Measurements from ENCODE around the gene AOPEP. TPM values are rescaled to one million over a fixed set of nuclear protein-coding genes. Genes with fewer than 3 reads are reported as not detected.

AOPEP gene
- total and polyA plus RNA-seq, 10 donors, result 14.8 to 86.1 (median 51.3) TPM

DNA sequence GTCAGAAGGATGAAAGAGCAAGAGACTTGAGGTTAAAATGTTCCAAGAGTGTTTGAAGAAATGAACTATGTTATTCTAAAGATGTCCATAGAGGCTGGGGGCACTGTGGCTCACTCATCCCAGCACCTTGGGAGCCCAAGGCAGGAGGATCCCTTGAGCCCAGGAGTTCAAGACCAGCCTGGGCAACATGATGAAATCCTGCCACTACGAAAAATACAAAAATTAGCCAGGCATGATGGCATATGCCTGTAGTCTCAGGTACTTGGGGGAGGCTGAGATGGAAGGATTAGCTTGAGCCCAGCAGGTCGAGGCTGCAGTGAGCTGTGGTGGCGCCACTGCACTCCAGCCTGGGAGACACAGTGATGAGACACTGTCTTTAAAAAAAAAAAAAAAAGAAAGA is 2.7 kb downstream of the AOPEP start:
- intact Hi-C loops (cut with DNase I; ENCODE audit: low total_unique reads), result no loop called here
- WGBS, 5 donors, result 85 to 96% (median 94%) methylated on average over 3 of the region's 3 CpGs
- no peak overlapping the region for H3K4me3 ChIP-seq

DNA sequence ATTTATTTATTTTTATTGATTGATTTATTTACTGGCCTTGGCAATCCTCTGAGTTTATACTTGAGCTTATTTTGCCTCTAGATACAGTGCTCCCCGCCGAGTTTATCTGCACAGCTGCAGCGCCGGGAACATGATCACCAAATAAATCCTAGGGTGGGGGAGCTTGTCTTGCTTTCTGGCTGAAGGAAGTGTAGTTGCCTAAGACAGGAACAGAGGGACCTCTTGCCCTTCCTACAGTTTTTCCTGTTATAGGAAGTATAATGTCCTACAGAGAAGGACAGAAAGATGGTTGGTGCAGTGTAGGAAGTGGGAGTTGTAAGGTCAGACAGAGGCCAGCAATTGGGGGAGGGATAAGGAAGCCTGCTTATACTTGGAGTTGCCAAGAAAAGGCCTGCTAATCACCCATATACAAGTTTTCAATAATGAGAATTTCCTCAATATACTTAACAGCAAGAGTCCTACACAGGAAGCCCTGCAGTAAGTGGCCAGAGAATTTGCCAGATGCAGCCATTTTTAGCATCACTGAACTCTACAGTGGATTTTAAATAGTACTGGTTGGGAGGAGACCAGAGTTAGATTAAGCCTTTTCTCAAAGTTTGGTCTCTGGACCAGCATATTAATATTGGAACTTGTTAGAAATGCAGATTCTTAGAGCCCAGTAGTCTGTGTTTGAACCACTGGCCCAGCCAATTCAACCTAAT is 7.7 kb downstream of the AOPEP start:
- H3K9me3 ChIP-seq, result no peaks in the 10 kb centered on the region
- H3K27ac ChIP-seq, result peak overlapping the region in 2 of 8 donors; percentile 0 to 16
- H3K36me3 ChIP-seq, result peaks cover 0 to 3% (median 0%) of the 10 kb centered on the region in 6 donors
- WGBS, 5 donors, result 37 to 52% (median 48%) methylated on average over 4 of the region's 4 CpGs
- no peak for DNase-seq
- intact Hi-C loops (cut with DNase I; ENCODE audit: low total_unique reads), result no loop called here
- H3K4me3 ChIP-seq, result no peak overlapping the region
- TF ChIP-seq POLR2AphosphoS5 (IDR thresholded peaks at IDR 0.05) (no peak), POLR2A (IDR thresholded peaks at IDR 0.05) (no peak)
- TF ChIP-seq, protein P1, sequence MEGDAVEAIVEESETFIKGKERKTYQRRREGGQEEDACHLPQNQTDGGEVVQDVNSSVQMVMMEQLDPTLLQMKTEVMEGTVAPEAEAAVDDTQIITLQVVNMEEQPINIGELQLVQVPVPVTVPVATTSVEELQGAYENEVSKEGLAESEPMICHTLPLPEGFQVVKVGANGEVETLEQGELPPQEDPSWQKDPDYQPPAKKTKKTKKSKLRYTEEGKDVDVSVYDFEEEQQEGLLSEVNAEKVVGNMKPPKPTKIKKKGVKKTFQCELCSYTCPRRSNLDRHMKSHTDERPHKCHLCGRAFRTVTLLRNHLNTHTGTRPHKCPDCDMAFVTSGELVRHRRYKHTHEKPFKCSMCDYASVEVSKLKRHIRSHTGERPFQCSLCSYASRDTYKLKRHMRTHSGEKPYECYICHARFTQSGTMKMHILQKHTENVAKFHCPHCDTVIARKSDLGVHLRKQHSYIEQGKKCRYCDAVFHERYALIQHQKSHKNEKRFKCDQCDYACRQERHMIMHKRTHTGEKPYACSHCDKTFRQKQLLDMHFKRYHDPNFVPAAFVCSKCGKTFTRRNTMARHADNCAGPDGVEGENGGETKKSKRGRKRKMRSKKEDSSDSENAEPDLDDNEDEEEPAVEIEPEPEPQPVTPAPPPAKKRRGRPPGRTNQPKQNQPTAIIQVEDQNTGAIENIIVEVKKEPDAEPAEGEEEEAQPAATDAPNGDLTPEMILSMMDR (IDR thresholded peaks at IDR 0.05 in 8 of 11, conservative IDR thresholded peaks at IDR 0.05 in 3 of 11), result no peak
- peaks cover 0 to 16% (median 11%) of the 10 kb centered on the region in 6 donors for H3K4me1 ChIP-seq
- H3K27me3 ChIP-seq (replicated peaks in 1 of 7), result no peaks in the 10 kb centered on the region

More for the DNA sequence above, 2.7 kb downstream of the AOPEP start:
- TF ChIP-seq POLR2A (IDR thresholded peaks at IDR 0.05), result no peak
- no peak for TF ChIP-seq POLR2AphosphoS5 (IDR thresholded peaks at IDR 0.05)
- TF ChIP-seq, protein P1 (IDR thresholded peaks at IDR 0.05 in 8 of 11, conservative IDR thresholded peaks at IDR 0.05 in 3 of 11), result no peak
- no peak for DNase-seq
- H3K9me3 ChIP-seq, result no peaks in the 10 kb centered on the region
- H3K4me1 ChIP-seq, result peaks cover 0 to 37% (median 23%) of the 10 kb centered on the region in 6 donors
- peaks cover 0 to 3% (median 0%) of the 10 kb centered on the region in 6 donors for H3K36me3 ChIP-seq
- no peaks in the 10 kb centered on the region for H3K27me3 ChIP-seq (replicated peaks in 1 of 7)
- H3K27ac ChIP-seq, result no peak overlapping the region

DNA sequence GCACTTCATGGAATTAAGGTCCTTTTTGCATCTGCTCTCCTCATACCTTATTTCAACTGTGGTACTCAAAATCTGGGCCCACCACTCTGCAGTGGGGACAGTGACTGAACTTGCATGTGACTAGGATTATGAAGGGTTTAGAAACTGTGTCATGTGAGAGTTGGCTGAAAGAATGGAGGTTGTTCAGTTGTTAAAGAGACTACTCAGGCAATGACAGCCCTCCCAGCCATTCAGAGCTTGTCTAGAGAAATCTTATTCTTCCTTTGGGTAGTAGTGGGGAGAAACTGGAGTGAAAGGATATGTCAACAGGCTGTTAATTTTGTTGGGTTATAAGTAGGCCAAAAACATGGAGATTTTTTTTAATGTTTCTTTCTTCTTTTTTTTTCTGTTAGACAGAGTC is 10.3 kb downstream of the AOPEP start:
- intact Hi-C loops (cut with DNase I; ENCODE audit: low total_unique reads), result no loop called here
- H3K36me3 ChIP-seq, result peaks cover 0 to 3% (median 0%) of the 10 kb centered on the region in 6 donors
- H3K9me3 ChIP-seq, result no peaks in the 10 kb centered on the region
- no peak overlapping the region for H3K27ac ChIP-seq
- peaks cover 0 to 16% (median 11%) of the 10 kb centered on the region in 6 donors for H3K4me1 ChIP-seq
- no peak for DNase-seq
- no peaks in the 10 kb centered on the region for H3K27me3 ChIP-seq (replicated peaks in 1 of 7)
- H3K4me3 ChIP-seq, result no peak overlapping the region
- no peak for TF ChIP-seq POLR2AphosphoS5 (IDR thresholded peaks at IDR 0.05)

DNA sequence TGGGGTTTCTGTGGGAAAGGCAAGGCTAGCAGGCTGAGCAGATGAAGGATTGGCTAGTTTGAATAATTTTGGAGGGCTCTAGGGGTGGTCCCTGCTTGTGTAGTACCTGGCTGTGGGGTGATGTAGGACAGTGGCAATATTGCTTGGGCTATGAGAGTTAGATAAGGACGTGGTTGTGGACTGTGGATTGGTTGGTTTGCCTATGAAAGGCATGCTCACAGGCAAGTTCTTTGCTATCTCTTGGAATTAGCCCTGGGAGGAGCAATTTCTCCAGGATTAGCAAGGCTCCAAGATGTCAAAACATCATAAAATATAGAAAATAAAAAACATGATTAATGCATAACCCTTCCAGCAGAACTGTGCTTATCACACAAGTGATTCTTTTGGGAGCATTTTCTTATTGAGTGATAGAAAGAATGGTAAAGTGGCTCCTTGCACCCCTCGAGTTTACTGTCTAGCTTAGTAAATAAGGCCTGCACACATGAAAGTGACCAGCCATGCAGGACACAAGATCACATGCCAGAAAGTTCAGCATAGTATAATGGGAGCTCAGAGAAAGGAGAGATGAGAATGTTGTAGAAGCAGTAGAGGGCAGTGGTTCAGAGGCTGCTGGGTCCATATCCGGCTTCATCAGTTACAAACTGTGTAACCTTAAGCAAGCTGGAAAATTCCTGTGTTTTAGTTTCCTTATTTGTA is 13.8 kb downstream of the AOPEP start:
- TF ChIP-seq, protein P1 (IDR thresholded peaks at IDR 0.05 in 8 of 11, conservative IDR thresholded peaks at IDR 0.05 in 3 of 11), result no peak
- TF ChIP-seq POLR2A (IDR thresholded peaks at IDR 0.05) (no peak), POLR2AphosphoS5 (IDR thresholded peaks at IDR 0.05) (no peak)
- intact Hi-C loops (cut with DNase I; ENCODE audit: low total_unique reads), result no loop called here
- no peak overlapping the region for H3K4me3 ChIP-seq
- no peak overlapping the region for H3K27ac ChIP-seq
- H3K9me3 ChIP-seq, result no peaks in the 10 kb centered on the region
- WGBS, 5 donors, result 76 to 92% (median 81%) methylated on average over 3 of the region's 3 CpGs
- no peaks in the 10 kb centered on the region for H3K27me3 ChIP-seq (replicated peaks in 1 of 7)
- no peaks in the 10 kb centered on the region for H3K36me3 ChIP-seq
- no peak for DNase-seq
- H3K4me1 ChIP-seq, result no peaks in the 10 kb centered on the region

All from spleen (tissue), 11 donors.